NCI-H146 treated with DMSO at 0.1 percent for 48 hours (cell line): ENCODE data around the gene GATAD1.
"Not testable (repeated sequence)": the region's sequence is repeated elsewhere in the genome, so short reads cannot be mapped to it uniquely, and the experiment has no call there.

Source experiments
- DNase-seq: peaks from one replicate; lab custom pipeline; 2025; ENCODE audit not compliant: unreplicated experiment; lab: John Stamatoyannopoulos, UW

GATAD1 gene, protein sequence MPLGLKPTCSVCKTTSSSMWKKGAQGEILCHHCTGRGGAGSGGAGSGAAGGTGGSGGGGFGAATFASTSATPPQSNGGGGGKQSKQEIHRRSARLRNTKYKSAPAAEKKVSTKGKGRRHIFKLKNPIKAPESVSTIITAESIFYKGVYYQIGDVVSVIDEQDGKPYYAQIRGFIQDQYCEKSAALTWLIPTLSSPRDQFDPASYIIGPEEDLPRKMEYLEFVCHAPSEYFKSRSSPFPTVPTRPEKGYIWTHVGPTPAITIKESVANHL

DNA sequence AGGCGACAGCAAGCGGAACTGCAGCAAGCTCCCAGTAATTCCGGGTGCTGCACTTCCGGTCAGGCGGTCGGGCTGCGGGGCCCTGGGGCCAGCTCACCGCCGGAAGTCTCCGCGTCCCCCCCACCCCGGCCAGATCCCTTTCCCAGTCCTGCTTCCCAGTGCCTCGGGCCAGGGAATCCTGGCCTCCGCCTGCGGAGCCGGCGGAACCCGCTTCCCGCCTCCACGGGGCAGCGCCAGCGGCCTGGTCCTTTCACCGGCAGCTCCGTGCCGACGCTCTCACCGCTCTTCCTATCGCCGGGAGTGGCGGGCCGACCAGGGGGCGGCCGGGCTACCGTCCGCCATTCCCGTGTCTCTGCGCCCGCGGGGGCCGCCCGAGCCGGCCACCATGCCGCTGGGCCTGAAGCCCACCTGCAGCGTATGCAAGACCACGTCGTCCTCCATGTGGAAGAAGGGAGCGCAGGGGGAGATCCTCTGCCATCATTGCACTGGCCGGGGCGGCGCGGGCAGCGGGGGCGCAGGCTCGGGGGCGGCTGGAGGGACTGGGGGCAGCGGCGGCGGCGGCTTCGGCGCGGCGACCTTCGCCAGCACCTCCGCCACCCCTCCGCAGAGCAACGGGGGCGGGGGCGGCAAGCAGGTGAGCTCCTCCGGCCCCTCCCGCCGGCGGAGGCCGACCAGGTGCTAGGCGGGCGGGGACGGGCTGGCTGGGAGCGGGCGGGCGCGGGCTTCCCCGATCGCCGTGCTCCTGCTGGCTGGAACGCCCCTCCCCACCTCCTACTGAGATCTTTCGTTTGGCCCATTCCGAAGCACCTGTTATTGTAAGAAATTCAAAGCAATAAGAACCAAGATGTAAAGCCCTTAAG lies at the start of gene GATAD1:
Gene GATAD1 (plus strand): TSS at position 138 of the 860 bp plus-strand sequence. CDS start 248 bp downstream, at position 386.
- peak; percentile 92 for DNase-seq

DNA sequence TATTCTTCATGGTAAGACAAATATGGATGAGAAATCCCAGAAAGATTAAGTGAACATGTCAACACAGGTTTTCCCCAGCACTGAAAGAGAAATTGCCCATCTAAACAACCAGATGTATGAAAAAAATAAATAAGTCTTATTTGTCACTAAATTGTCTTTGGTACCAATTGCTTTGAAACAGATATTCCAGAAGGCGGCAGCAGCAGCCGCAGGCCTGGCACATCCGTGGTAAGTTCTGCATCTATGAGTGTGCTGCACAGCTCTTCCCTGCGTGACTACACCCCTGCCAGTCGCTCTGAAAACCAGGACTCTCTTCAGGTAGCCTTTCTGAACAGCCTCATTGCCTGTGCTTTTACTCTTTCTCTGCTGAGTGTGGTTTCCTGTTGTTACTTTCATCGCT lies 49.7 kb upstream of the GATAD1 start:
- DNase-seq = no peak

DNA sequence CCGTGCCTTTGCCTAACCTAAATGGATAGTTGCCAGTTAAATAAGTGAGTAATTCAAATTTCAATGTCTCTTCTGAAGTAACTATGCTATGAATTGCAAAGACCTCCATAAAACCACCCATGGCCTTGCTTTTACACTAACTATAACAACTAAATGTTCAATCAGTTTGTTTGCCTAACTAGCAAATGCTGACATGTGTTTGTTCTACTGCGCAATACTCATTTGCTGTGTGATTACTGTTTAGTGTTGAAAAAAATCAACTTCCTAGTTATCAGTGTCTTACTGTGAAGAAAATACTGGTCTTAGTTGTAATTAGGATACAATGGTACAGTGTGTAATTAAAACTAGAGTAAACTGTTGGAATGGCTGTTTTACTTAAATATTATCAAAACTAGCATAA lies 47.3 kb upstream of the GATAD1 start:
- DNase-seq = no peak

DNA sequence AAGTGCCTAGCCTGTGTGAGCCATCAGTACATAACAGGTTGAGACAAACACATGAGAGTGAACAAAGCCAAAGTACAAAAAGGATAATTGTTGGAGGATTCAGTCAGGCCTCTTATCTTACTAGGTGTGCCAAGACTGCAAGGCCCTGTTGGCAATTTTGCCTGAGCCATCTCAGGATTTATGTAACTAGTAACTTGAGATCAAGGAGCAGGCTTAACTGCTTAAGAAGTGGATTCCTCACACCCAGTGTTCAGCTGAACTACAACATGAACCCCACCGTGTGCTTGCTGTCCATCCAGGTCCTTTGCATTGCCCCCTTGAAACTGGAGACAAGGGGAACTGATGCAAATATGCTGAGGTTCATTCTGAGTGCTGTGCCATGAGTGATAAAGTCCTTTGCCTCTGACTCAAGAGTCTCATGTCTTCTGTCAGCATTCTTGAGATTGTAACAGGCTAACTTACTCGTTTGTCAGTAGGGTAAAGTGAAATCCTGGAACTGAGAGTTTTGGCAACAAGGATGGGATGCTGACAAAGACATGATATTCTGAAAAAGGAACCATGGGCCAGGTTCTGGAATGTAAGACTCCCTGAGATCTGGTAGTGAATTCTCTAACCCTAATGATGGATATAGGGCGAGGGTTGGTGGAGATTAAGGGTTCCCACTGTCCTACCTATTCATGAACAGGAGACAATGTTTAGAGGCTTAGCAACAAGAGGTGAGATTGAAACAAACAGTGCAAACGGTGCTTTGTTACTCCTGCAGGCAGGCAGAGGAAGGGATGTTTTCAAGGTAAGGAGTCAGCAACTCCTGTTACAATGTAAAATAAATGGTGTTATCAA lies 44.1 kb upstream of the GATAD1 start:
- no peak for DNase-seq

DNA sequence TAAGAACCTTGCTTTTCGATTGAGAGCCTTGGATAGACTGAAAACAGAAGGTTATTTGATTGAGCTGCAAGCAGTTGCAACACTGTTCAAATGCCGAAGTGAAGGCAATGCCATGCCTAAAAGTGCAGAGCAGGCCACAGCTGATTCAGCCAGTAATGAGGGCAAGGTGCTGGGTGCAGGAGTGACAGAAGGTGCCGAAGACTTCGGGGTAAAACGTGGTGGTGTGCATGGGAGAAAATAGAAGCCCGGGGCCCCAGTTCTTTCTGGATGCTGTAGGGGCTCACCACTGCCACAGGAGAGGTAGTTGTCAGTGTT lies 43.6 kb upstream of the GATAD1 start:
- DNase-seq = no peak

DNA sequence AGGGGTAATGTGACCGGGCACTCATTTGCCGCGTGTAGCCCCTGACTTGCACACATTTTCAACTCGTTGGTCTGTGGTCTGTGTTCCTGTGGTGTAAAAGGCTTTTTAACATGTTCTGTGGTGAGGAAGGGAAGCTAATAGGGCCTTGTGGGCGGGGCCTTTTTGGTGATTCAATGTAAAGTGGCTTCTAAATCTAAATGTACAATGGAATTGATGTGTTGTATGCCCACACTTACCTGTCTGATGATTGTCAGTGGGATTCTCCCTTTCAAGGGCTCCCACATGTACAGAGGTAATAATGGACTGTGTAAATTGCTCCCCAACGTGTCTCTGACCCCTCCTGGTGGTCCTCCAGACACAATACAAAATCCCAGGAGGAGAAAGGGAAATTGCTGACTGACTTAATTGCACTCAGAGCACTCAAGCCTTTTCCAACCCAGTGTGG lies 43.1 kb upstream of the GATAD1 start:
- no peak for DNase-seq

DNA sequence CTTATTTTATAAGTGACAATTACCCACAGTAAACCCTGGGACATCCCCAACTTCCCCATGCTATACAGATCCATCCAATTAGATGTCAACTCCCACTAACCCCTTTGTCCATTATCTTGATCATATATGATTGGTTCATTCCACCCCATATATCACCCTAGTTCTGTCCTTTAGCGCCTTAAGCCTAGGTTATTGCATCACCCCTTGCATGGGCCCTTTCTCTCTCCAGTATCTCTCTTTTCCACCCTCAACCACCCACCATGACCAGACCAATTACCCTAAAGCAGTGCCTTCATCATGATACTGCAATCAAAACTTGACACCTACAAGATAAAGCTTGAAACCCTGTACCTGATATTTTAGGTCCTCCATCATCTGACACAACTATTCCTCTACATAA lies 37.9 kb upstream of the GATAD1 start:
- DNase-seq = no peak

DNA sequence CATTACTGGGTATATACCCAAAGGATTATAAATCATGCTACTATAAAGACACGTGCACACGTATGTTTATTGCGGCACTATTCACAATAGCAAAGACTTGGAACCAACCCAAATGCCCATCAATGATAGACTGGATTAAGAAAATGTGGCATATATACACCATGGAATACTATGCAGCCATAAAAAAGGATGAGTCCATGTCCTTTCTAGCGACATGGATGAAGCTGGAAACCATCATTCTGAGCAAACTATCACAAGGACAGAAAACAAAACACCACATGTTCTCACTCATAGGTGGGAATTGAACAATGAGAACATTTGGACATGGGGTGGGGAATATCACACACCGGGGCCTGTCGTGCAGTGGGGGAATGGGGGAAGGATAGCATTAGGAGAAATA lies 37.1 kb upstream of the GATAD1 start:
- DNase-seq = not testable (repeated sequence)

DNA sequence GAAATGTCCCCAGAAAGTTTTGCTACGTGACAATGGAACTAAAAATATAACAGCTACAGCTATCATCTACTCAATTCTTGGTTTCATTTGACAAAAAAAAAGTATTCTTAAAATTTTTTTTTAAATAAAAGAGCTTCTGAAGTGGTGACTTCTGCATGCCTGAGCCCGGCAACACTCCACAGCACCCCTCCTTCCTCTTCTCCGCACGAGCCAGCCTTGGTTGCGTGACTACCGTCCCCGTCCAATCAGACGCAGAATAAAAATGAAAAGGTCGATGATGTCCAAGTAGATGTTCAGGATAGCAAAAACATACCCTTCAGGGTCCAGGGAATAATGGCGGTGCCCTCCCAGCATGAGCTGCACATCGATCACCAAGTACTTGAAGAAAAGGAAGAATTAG lies 34.5 kb upstream of the GATAD1 start:
- no peak for DNase-seq

DNA sequence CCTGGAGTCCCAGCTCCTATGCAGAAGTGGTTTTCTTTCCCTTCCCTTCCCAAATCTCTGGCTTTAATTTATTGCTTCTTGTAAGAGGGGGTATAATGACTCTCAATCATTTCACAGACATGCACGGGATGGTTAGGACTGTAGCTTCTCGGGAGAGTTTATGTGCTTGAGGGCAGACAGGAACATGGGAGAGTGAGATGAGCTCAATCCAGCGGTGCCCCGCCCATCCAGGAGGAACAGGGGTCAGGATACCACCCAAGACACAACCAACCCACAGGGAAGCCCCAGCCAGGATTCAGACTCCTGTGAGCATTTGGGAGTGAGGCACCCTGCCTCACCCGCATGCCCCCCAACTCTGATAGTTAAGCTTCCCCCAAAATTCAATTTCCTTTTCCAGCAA lies 33.7 kb upstream of the GATAD1 start:
- no peak for DNase-seq

DNA sequence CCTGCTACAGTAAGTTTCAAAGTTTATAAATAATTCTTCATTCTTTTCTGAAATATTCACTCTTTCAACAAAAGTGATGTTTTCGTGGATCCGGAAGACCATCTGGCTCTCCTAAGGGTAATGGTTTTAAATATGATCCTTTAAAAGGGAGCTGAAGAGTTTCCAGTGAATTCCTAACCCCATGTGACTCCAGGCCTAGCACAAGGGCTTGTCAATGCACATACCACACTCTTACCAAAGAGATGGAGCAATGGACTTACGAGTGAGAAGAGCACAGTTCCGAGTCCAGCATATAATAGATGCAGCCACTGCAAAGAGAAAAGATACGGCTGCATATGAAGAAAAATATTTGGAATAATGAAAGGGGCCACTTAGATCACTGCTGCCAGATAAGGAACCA lies 32.1 kb upstream of the GATAD1 start:
- no peak for DNase-seq

DNA sequence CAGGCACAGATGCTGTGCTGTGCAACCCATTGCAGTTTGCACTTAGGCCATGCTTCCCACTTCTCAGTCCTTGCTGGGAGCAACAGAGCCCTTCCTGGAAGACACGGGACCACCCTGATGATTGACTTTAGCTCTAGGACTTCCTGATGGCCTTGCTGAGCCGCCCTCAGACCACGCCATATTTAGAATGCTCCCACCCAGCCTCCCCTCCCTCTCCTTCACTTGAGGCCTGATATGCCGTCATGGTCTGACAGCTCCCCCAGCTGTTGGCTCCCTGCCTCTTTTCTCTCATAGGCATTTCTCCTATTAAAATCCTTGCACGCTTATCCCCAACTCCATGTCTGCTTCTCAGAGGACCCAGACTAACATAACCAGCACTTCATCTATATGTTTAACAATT lies 29.4 kb upstream of the GATAD1 start:
- no peak for DNase-seq

DNA sequence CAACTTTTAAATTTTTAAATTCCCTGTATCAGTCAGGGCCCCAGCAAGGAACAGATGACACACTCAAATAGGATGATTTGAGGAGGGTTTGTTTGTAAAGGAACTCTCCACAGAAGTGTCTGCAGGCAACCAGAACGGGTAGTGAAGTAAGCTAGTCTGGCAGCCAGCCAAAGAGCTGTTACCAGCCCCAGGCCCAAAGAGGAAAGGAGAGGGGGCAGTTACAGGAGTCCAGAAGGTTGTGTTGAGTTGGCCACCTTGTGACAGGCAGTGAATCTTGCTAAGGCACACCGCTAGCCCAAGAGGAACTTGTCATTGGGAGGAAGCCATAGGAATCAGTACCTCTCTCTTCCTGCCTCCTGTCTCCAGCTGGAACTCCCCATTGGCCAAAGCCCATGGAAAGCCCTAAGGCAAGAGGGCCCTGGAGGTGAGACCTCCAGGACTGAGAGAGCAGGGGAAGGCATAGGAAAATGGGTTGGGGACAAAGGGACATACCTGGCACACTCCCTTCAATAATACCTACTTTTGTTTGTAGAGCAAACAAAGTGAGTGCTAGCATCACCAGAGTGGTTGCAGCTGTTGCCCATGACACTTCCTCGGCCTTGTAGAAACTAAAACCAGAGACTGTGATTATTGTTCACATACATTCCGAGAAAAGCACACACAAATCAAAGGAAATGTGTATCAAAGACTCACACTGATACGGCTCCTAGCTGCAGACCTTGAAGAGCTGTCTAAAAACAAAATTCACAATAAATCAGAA lies 25.4 kb upstream of the GATAD1 start:
- peak; percentile 93 for DNase-seq

DNA sequence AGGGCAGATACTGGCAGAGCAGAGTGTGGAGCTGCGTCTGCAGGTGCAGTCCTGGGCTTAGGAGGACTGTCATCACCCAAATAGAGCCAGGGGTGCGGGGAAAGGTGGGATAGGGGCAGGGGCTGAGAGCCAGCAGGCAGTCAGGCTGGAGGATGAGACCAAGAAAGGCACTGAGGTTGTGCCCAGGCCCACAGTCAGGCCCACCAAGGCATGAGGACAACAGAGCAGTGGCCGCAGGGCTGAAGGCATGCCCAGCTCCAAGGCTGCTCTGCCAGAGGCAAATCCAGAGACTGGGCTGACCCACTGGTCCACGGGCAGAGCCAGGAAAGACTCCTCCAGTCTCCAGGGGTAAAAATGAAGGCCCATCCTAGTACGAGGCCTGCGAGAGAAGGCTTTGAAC lies 24.4 kb upstream of the GATAD1 start:
- DNase-seq = no peak

DNA sequence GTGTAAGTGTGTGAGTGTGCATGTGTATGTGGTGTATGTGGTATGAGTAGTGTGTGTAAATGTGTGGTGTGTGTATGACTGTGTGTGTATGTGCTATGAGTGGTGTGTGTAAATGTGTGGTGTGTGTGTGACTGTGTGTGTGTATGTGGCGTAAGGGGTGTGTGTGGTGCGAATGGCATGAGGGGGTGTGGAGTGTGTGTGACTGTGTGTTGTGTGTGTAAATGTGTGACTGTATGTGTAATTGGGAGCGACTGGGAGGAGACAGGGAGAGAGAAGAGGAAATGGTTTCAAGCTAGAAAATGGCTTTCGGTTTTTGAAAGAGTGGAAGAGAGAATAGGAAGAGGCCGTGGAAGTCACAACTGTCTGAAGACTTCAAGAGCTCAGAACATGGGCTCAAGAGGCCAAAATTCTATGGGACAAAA lies 23.6 kb upstream of the GATAD1 start:
- no peak for DNase-seq

DNA sequence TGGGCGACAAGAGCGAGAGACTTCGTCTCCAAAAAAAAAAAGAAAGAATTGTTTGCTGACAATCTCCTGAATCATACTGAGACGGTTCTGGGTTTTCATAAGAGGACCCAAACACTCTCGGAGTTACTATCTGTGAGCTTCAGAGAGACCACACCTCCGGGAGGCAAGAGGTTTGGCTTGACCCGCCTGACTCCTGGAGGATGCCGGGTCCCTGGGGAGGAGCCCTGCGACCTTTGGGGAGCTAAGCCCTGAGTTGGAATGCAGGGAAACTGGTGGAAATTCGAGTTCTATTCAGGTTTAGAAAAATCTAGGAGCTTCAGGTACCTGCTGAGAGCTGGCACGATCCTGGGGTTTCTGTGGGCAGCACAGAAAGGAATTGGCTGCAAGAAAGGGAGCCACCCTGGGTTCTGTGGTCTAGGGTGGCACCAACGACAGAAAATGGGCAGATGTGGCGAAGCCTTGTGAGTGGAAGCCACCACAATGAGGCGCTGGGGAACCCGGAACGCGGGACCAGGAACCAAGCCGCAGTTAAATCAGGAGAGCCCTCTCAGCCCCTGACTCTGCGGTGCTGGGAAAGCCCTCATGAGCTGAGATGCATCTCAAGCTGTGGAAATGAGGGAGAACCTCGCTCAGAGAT lies 21.9 kb upstream of the GATAD1 start:
- peak; percentile 11 for DNase-seq

DNA sequence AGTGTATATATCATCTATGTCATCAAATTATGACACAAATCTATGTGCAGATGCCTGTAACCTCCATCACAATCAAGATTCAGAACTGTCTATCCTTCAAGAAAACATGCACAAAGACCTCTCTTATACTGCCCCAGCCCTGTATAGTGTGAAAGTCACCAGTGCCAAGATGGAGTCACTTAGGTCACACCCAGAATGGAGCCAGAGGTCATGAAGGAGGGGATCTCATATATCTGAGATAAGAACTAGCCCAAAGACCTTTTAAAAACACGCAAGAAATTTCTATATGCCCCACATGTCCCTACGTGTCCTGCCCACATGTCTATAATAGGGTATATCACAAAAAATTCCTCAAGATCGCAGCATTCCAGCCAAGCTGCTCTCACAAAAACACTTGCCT lies 20.1 kb upstream of the GATAD1 start:
- no peak for DNase-seq

DNA sequence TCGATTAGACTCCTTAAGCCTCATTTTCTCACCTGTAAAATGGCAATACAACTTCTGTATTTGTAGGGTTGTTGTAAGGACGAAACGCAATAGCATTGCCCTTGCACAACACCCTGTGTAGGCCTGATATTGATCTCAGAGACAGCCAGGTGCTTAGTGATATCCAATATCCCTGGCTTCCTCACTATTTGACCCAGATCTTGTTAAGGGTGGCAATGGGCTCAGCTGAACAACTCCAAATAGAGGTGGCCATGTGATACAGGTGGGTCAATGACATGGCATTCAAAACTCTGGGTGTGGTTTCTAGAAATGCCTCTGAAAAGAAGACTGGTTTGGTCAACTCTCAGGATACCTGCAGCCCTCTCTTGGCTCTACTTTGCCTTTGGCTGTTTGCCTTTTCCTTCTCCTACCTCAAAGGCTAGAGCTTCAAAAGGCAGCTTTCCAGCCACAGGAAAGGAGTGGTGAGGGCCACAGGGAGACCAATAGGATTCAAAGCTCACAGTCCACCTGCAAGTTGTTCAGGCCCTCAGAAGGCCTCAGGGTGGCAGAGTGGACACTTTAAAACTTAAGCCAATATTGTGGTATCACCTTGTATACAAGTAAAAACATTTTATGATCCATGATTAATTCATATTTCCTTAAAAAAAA lies 14.9 kb upstream of the GATAD1 start:
- DNase-seq = no peak

DNA sequence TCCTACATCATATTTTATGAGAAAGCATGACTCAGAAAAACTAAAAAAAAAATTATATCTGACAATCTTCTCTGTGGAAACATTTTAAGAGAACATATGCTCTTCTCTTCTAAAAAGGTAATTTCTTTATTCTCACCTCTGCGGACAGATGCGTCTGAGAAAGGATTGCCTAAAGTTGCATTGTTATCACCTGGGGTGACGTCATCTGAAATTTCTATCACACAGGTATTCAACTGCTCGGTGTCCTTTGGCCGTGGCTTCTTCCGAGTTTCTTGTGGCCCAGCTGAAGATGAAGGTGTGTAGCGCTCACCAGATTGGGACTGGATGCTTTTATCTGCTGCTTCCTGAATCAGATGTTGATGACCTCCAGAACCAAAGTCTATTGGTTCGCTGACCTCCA lies 14.3 kb upstream of the GATAD1 start:
- DNase-seq = no peak

DNA sequence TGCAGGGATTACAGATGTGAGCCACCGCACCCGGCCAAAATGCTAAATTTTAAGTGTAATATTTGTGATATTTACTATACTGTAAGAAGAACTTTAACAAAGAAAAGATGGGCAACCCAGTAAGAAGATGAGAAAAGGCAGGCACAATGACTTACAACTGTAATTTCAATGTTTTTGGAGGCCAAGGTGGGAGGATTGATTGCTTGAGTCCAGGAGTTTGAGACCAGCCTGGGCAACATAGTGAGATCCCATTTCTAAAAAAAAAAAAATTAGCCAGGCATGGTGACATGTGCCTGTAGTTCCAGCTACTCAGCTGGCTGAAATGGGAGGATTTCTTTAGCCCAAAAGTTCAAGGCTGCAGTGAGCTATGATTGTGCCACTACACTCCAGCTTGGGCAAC lies 11.7 kb upstream of the GATAD1 start:
- DNase-seq = no peak
